Omental fat pad (tissue), 4 donors: Measurements from ENCODE around the gene MAP1S. TPM values are rescaled to one million over a fixed set of nuclear protein-coding genes. Genes with fewer than 3 reads are reported as not detected.
"Not testable (repeated sequence)": the region's sequence is repeated elsewhere in the genome, so short reads cannot be mapped to it uniquely, and the experiment has no call there.

Experiments
- ATAC-seq: fragments of 150-250 bp; one replicate; pipeline ENCODE4 v1.9.1; 2016; ENCODE audit warnings: mild to moderate bottlenecking, moderate library complexity; ENCODE audit not compliant: low FRiP score
- DNase-seq: peaks from one replicate; pipeline ENCODE4 v3.0.0-alpha.2; 2019; ENCODE audit warnings: low spot score
- total RNA-seq, 4 donors: library from RNA; depleted of rRNA; stranded (reverse); fragments of >200 nt; gene quantifications; one replicate each; pipeline ENCODE4 v1.1.0, GENCODE V29; 2016
- TF ChIP-seq, protein P1 (sequence below), 3 donors: fragments of 450-650 bp; IDR thresholded peaks; one replicate each; pipeline ENCODE4 v1.5.1; 2016 to 2017; ENCODE audit warnings: antibody characterized with exemption in 3 of 3, mild to moderate bottlenecking in 3 of 3, moderate library complexity in 2 of 3

The MAP1S gene
- total RNA-seq, 4 donors from 2014 or later, result 19.4 to 35.9 (median 23.8) TPM

DNA sequence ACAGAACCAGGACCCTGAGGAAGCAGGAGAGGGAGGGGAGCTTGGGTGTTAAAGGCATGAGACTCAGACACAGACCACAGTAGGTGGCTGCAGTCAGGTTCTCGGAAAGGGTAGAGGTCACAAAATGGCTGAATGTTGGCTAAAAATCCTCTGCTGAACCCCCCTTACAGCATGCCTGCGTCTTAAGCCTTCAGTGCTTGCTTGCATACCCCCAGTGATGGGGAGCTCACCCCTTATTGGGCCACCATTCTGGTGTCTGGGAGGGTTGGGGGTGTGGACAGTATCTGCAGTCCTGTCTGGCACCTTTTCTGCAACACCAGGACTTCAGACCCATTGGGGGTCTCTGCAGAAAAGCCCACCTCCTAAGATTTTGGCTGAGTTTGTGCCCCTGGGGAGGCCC lies 61.5 kb downstream of the MAP1S start:
- no peak for ATAC-seq
- TF ChIP-seq, protein P1, sequence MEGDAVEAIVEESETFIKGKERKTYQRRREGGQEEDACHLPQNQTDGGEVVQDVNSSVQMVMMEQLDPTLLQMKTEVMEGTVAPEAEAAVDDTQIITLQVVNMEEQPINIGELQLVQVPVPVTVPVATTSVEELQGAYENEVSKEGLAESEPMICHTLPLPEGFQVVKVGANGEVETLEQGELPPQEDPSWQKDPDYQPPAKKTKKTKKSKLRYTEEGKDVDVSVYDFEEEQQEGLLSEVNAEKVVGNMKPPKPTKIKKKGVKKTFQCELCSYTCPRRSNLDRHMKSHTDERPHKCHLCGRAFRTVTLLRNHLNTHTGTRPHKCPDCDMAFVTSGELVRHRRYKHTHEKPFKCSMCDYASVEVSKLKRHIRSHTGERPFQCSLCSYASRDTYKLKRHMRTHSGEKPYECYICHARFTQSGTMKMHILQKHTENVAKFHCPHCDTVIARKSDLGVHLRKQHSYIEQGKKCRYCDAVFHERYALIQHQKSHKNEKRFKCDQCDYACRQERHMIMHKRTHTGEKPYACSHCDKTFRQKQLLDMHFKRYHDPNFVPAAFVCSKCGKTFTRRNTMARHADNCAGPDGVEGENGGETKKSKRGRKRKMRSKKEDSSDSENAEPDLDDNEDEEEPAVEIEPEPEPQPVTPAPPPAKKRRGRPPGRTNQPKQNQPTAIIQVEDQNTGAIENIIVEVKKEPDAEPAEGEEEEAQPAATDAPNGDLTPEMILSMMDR (IDR thresholded peaks at IDR 0.05), result no peak
- no peak for DNase-seq

DNA sequence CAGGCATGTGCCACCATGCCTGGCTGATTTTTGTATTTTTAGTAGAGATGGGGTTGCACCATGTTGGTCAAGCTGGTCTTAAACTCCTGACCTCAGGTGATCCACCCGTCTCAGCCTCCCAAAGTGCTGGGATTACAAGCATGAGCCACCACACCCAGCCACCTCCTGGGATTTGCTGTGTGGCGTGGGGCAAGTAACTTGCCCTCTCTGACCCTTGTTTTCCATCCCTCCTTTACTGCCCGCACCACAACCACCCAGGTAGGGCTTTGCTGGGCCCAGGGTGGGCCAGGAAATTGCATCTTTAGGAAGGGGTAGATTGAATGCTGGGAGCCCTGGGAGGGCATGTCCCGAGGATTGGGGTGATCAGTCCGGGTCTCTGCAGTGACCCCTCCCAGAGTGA lies 64.4 kb downstream of the MAP1S start:
- not testable (repeated sequence) for ATAC-seq, DNase-seq

Other genes with a start within 250 kb of the MAP1S start
- gene SLC27A1, start 249.0 kb upstream of the MAP1S start, total RNA-seq, result 10 to 100 TPM; 26.6 to 52.8 (median 40.4) TPM
- gene PGLS, start 207.8 kb upstream of the MAP1S start, total RNA-seq, result 10 to 100 TPM; 57.8 to 92.5 (median 69.0) TPM
- 100 to 1,000 TPM in 3 of 4 donors, 10 to 100 TPM in 1; 70.0 to 141 (median 115) TPM for gene COLGALT1, start 163.8 kb upstream of the MAP1S start, total RNA-seq
- gene UNC13A, start 31.1 kb upstream of the MAP1S start, total RNA-seq, result under 1 TPM; 0.09 to 0.24 (median 0.14) TPM
- 1 to 10 TPM; 3.1 to 7.4 (median 4.9) TPM for gene FCHO1, start 32.0 kb downstream of the MAP1S start, total RNA-seq
- gene B3GNT3, start 75.7 kb downstream of the MAP1S start, total RNA-seq, result under 1 TPM in 2 of 4 donors, not detected in 2; 0.19 to 0.32 TPM
- 1 to 10 TPM in 1 of 4 donors, not detected in 3; 2.7 TPM for gene INSL3, start 102.0 kb downstream of the MAP1S start, total RNA-seq
- gene JAK3, start 128.5 kb downstream of the MAP1S start, total RNA-seq, result 10 to 100 TPM in 2 of 4 donors, 1 to 10 TPM in 2; 2.3 to 25.1 (median 13.4) TPM
- gene RPL18A, start 140.4 kb downstream of the MAP1S start, total RNA-seq, result 1,000 to 10,000 TPM; 1,225 to 1,599 (median 1,335) TPM
- under 1 TPM in 1 of 4 donors, not detected in 3; 0.09 TPM for gene SLC5A5, start 152.5 kb downstream of the MAP1S start, total RNA-seq
- gene CCDC124, start 213.5 kb downstream of the MAP1S start, total RNA-seq, result 10 to 100 TPM; 34.7 to 73.4 (median 49.5) TPM
- 1 to 10 TPM in 1 of 4 donors, under 1 TPM in 2, not detected in 1; 0.12 to 1.0 (median 0.88) TPM for gene KCNN1, start 247.6 kb downstream of the MAP1S start, total RNA-seq